Bronchial epithelial cell (primary cell): ENCODE results near the gene MRPL18. TPM values are rescaled to one million over a fixed set of nuclear protein-coding genes. Genes with fewer than 3 reads are reported as not detected.

Experiments used
- DNase-seq: peaks from one replicate; pipeline ENCODE4 v3.0.0-alpha.2; 2010; ENCODE audit warnings: low read depth
- FAIRE-seq: peaks from 2 replicates; lab custom pipeline; 2011; peaks lifted over from hg19 to GRCh38; lab: Jason Lieb, UNC
- H3K27me3 ChIP-seq: 2 replicates; pipeline ENCODE4 v1.5.1; 2011; ENCODE audit warnings: low read length; ENCODE audit not compliant: control insufficient read depth, insufficient read depth
- H3K36me3 ChIP-seq: 2 replicates; pipeline ENCODE4 v1.5.1; 2011; ENCODE audit warnings: low read length; ENCODE audit not compliant: control insufficient read depth, insufficient read depth
- H3K4me3 ChIP-seq: 2 replicates; pipeline ENCODE4 v1.5.1; 2011; ENCODE audit warnings: mild to moderate bottlenecking, low read depth, low read length, control low read depth
- total RNA-seq: library from RNA; depleted of rRNA; stranded (reverse); fragments of >200 nt; gene quantifications from 2 replicates; pipeline ENCODE4 v1.2.1, GENCODE V29; 2014
- TF ChIP-seq, protein P1 (sequence below): IDR thresholded peaks from 2 replicates; pipeline ENCODE4 v1.5.1; 2011; ENCODE audit warnings: mild to moderate bottlenecking, moderate library complexity, low read length, control low read depth, inconsistent platforms; ENCODE audit not compliant: insufficient read depth, severe bottlenecking

MRPL18 gene
- total RNA-seq, 1 donor from 2014 or later, result 59.8 TPM

DNA sequence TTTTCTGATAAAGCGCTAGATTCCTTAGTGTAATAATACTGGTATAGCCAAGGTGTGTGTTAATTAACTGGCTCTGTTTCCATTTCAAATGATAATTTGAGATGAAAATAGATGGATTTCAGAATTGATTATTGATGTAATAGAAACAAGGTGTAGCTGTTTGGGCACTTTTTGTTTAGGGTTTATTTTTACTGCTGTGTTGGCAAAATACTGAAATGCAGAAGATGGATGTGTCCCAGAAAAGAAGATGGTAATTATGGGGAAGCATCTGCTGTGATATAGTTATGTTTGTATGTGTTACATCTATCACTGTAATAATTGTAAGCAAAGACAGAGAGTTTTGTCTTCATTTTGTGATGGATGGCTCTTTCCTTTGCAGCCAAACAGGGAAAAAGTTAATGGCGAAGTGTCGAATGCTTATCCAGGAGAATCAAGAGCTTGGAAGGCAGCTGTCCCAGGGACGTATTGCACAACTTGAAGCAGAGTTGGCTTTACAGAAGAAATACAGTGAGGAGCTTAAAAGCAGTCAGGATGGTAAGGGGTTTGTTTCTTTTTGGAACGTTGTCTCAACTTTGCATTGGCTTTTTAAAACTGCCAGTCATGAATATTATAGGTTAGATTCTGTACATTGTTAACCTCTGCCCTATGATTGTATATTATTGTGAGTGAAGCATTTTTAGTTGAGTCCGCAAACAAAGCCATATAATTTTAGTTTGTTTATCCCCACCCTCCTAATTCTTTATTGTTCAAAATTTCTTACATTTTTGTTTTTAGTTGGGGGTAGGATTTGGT lies 37.0 kb upstream of the MRPL18 start:
- H3K4me3 ChIP-seq, result no peak overlapping the region
- FAIRE-seq, result no peak
- TF ChIP-seq, protein P1, sequence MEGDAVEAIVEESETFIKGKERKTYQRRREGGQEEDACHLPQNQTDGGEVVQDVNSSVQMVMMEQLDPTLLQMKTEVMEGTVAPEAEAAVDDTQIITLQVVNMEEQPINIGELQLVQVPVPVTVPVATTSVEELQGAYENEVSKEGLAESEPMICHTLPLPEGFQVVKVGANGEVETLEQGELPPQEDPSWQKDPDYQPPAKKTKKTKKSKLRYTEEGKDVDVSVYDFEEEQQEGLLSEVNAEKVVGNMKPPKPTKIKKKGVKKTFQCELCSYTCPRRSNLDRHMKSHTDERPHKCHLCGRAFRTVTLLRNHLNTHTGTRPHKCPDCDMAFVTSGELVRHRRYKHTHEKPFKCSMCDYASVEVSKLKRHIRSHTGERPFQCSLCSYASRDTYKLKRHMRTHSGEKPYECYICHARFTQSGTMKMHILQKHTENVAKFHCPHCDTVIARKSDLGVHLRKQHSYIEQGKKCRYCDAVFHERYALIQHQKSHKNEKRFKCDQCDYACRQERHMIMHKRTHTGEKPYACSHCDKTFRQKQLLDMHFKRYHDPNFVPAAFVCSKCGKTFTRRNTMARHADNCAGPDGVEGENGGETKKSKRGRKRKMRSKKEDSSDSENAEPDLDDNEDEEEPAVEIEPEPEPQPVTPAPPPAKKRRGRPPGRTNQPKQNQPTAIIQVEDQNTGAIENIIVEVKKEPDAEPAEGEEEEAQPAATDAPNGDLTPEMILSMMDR, result no peak
- H3K36me3 ChIP-seq, result peaks cover 11% of the 10 kb centered on the region
- no peak for DNase-seq
- no peaks in the 10 kb centered on the region for H3K27me3 ChIP-seq

DNA sequence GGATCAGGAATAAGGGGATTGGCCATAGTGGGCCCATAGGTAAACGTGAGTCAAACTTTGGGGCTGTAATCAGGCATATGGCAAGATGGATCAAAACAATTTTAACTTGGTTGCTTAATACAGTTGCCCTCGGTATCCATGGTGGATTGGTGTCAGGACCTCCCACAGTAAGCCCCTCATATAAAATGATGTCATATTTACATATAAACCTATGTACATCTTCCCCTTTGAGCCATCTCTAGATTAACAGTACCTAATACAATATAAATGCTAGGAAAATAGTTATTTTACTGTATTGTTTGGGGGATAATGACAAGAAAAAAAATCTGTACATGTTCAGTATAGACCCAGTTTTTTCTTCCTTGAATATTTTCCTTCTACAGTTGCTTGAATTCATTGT lies 35.9 kb upstream of the MRPL18 start:
- Histone ChIP-seq H3K27me3 (no peaks in the 10 kb centered on the region), H3K36me3 (peaks cover 11% of the 10 kb centered on the region), H3K4me3 (no peak overlapping the region)
- no peak for DNase-seq
- FAIRE-seq, result no peak
- TF ChIP-seq, protein P1, result no peak

DNA sequence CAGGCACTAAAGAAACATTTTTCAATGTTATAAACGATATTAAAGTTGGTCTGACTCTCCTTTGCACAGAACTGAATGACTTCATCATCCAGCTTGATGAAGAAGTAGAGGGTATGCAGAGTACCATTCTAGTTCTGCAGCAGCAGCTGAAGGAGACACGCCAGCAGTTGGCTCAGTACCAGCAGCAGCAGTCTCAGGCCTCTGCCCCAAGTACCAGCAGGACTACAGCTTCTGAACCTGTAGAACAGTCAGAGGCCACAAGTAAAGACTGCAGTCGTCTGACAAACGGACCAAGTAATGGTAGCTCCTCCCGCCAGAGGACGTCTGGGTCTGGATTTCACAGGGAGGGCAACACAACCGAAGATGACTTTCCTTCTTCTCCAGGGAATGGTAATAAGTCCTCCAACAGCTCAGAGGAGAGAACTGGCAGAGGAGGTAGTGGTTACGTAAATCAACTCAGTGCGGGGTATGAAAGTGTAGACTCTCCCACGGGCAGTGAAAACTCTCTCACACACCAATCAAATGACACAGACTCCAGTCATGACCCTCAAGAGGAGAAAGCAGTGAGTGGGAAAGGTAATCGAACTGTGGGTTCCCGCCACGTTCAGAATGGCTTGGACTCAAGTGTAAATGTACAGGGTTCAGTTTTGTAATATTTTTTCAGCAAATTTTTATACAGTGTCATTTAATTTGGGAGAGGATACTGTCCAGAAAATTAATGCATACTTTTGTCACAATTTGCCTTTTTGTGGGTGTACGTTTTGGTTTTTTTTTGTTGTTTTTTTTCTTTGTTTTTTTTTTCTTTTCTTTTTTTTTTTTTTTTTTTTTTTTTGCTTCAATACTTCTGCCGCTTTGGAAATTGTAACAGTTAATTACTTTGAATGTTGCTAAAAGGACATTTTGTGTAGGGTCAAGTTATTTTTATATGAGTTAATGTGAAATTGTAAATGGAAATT lies 35.0 kb upstream of the MRPL18 start:
- DNase-seq (no peak), FAIRE-seq (no peak)
- no peaks in the 10 kb centered on the region for H3K27me3 ChIP-seq
- TF ChIP-seq, protein P1, result no peak
- H3K36me3 ChIP-seq, result peaks cover 11% of the 10 kb centered on the region
- no peak overlapping the region for H3K4me3 ChIP-seq

DNA sequence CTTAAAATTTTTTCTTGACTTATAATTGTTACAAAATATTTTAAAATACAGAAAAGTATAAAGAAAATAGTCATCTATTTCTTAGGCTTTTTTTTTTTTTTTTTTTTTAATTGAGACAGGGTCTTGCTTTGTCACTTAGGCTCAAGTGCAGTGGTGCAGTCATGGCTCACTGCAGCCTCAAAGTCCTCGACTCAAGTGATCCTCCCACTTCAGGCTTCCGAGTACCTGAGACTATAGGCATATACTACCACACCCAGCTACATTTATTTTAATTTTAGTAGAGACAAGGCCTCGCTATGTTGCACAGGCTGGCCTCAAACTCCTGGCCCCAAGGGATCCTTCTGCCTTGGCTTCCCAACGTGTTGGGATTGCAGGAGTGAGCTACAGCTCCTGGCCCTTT lies 33.8 kb upstream of the MRPL18 start:
- Histone ChIP-seq H3K27me3 (no peaks in the 10 kb centered on the region), H3K36me3 (peaks cover 11% of the 10 kb centered on the region), H3K4me3 (no peak overlapping the region)
- TF ChIP-seq, protein P1, result no peak
- DNase-seq (no peak), FAIRE-seq (no peak)

DNA sequence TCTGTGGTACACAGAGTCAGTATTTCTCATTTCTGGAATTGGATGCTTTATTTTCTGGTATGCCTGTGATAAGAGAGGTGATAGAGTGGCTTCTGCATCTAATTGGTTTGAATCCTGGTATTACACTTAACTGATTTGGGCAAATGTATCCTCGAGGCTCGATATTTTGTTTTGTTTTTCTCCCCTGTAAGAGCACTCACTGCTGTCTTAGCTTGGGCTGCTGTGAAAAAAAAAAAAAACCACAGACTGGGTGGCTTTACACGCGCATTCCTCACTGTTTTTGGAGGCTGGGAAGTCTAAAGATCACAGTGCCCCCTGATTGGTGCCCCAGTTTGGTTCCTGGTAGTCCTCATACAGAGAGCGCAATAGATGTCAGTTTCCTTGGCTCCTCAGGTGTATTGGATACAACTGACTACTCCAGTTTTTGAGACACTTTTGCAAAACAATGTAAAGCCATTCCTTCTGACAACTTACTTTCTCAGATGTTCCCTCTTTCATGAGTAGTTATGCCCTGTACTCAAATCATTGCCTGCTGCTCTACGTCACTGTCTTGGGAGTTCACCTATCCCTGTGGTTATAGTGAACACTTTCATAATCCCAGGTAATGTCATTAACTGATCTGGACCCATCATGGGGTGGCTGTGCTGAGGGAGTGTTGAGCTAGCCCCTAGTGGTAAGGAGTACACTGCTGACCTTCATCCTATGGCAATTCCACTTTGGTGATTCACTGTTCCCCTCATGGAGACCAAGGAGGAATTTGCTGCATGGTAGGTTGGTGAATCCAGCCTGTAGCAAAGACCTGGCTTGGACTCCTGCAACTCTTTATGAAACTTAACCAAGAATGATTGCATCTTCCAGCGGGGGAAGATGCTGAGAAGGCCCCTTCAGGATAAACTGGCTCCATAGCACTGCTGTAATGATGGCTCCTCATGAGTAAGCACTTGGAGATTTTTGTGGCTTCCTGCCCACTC lies 32.0 kb upstream of the MRPL18 start:
- TF ChIP-seq, protein P1, result peak; percentile 25
- FAIRE-seq, result no peak
- DNase-seq, result peak; percentile 70
- Histone ChIP-seq H3K27me3 (no peaks in the 10 kb centered on the region), H3K36me3 (peaks cover 8% of the 10 kb centered on the region), H3K4me3 (no peak overlapping the region)
